GM18499 (cell line): ENCODE measurements around the gene PCDH17.

Source experiments
- ATAC-seq: cut with Tn5 transposase; IDR thresholded peaks from one replicate; pipeline ENCODE4 v1.9.1; 2021; ENCODE audit warnings: moderate number of reproducible peaks; ENCODE audit not compliant: insufficient read depth, unreplicated experiment

The PCDH17 gene

DNA sequence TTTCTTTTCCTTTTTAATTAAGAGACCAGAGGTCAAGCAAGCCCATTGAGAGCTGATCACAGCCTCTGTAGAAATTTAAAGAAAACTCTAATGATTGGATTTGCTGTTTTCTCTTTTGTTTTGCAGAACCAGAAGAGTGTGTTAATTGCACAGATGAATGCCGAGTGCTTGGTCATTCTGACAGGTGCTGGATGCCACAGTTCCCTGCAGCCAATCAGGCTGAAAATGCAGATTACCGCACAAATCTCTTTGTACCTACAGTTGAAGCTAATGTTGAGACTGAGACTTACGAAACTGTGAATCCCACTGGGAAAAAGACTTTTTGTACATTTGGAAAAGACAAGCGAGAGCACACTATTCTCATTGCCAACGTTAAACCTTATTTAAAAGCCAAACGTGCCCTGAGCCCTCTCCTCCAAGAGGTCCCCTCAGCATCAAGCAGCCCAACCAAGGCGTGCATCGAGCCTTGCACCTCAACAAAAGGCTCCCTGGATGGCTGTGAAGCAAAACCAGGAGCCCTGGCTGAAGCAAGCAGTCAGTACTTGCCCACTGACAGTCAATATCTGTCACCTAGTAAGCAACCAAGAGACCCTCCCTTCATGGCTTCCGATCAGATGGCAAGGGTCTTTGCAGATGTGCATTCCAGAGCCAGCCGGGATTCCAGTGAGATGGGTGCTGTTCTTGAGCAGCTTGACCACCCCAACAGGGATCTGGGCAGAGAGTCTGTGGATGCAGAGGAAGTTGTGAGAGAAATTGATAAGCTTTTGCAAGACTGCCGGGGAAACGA is 93.1 kb downstream of the PCDH17 start:
- ATAC-seq = no peak

DNA sequence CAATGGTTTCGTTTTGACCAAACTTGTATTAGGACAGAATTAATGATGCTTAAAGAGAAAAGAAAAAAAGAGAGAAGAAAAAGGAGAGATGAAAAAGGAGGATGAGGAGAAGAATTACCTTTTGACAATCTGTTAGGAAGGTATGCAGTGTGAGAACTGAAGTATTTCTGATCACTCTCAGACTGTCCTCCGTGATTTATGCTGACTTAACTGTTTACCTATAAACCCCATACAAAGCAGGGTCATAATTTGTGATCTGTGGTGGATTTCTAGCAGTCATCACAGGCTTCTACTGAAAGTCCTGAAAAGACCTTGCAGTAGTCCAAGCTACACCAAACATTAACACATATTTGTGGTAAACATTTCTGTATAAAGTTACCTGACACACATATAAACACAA is 93.9 kb downstream of the PCDH17 start:
- ATAC-seq = no peak

DNA sequence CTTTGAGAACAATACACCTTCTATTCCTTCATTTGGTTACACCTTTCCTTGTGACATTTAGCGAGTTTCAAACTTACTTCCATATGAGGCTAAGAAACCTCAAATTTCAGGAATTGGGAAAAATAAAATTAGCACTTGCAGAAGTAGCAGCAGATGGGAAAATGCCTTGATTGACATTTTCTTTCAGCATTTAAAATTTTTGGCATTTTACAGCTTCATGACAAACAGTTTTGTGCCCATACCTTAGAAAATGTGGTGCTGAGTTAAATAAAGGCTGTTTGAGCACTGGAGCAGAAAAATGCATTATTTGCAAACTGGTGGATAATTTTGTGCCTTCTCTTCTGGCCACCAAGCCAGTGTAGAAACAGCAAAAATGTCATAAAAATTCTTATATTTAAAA is 95.4 kb downstream of the PCDH17 start:
- no peak for ATAC-seq

DNA sequence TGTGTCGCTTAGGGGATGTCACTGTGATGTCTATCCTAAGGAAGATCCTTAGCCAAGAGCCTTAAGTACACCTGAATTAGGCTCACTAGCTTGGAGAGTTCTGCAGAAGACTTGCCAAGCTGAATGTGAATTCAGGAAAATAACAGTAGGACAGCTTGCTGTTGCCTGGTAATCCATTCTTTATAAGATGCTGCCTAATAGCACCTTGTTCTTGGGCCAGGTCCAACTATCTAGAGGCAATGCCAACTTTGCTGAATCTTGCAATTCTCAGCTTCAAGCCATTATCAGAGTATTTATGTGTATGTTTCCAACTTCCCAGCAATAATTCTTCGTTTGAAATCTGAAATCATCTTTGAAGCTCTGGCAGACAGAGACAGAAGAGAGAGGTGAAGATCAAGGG is 102.8 kb downstream of the PCDH17 start:
- no peak for ATAC-seq

DNA sequence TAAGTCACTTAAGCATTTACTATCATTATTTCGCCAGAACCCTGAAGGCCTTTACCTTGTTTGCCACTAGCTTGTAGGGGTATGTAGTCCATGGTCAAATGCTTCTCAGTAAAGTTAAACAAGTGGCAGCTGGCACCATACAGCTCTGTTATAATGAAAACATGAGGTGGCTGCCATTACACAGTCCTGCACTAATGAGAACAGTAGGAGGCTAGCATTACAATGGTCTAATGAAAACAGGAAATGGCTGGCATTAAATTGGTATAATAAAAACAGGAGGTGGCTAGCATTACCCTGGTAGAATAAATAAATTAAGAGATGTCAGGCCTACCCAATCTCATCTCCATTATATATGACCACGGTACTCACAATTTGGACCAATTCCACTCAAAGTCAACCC is 107.5 kb downstream of the PCDH17 start:
- no peak for ATAC-seq

DNA sequence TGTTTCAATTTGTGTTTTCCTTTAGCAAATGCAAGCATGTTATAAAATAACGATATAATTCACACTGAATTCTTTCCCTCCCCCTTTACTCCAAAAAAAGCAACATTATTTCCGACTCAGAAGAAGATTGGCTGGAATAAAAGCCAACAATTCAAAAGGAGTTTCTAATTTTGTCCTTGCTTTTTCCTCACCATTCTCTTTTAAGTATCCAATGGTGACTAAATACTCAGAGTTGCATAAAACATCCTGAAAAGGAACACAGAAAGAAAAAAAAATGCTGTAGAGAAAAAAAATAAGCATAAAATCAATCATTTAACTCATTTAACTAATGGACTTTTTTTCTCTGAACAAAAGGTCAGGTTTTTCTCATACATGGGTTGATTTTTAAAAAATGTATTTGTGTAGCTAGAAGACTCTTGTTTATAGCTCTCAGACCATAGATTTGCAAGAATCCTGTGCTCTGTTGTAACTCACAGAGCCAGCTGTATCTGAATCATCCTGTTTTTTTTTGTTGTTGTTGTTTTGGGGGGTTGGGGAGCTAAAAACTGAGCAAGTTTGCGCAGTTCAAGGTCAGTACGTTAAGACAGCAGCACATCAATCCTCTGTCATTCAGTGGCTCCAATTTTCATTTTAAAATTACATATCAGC is 108.1 kb downstream of the PCDH17 start:
- ATAC-seq = no peak

DNA sequence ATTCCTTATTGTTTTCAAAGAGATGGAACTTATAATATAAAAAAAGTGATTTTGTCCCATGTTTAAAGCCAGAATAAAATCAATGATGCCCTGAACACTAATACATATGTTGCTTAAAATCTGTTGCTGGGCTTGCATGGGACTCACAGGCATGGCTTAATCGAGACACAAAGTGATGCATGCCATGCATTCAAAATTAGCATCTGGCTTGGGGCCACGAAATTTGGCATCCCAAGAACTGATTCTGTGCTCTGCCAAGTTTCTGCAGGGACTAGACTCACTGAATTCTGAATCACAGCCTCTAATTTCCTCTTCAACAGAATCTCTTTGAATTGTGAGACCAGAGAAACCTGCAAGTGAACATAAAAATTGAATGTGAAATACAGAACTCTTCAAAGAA is 109.2 kb downstream of the PCDH17 start:
- no peak for ATAC-seq

DNA sequence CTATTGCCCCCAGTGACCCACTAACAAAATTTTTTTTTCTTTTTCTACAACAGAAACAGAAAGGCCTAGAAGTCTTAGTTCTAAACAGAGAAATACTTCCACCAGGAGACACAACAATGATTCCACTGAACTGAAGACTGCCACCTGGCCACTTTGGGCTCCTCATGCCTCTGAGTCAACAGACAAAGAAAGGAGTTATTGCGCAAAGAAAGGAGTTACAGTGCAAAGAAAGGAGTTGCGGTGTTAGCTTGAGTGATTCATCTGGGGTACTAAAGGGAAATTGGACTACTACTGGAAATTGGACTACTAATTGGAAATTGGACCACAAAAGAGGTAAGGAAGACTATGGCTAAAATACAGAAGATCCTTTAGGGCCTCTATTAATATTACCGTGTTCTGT is 116.6 kb downstream of the PCDH17 start:
- no peak for ATAC-seq

DNA sequence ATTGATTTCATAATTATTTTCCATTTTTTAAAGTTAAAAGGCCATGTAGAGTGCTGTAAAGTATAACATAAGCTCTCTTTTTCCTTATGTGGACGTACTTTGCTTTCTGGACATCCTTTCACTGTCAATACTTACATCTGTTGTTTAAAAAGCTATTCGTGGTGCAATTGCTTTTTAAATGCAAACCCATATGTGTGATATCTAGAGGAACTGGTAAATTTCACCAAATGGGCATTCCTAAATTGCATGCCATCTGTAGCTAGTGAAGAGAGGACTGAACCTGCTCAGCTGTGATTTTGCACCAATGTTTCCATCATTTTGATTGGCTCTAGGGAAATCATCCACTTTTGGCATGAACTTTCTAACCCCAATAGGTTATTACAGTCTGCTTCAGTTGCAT is 129.4 kb downstream of the PCDH17 start:
- ATAC-seq = no peak

DNA sequence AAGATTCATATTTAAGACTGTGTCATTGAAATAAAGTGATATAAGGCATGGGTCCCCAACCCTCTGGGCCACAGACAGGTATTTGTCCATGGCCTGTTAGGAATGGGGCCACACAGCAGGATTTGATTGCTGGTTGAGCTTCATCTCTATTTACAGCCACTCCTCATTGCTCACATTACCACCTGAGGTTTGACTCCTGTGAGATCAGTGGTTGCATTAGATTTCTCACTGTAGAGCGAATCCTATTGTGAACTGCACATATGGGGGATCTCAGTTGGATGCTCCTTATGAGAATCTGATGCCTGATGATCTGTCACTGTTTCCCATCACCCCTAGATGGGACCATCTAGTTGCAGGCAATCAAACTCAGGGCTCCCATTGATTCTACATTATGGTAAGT is 132.1 kb downstream of the PCDH17 start:
- ATAC-seq = no peak
